Right forelimb (tissue), 1 donor: ENCODE data around the gene THSD4.

Experiments
- DNase-seq: peaks from one replicate; pipeline ENCODE4 v3.0.0-alpha.2; 2018

The THSD4 gene

DNA sequence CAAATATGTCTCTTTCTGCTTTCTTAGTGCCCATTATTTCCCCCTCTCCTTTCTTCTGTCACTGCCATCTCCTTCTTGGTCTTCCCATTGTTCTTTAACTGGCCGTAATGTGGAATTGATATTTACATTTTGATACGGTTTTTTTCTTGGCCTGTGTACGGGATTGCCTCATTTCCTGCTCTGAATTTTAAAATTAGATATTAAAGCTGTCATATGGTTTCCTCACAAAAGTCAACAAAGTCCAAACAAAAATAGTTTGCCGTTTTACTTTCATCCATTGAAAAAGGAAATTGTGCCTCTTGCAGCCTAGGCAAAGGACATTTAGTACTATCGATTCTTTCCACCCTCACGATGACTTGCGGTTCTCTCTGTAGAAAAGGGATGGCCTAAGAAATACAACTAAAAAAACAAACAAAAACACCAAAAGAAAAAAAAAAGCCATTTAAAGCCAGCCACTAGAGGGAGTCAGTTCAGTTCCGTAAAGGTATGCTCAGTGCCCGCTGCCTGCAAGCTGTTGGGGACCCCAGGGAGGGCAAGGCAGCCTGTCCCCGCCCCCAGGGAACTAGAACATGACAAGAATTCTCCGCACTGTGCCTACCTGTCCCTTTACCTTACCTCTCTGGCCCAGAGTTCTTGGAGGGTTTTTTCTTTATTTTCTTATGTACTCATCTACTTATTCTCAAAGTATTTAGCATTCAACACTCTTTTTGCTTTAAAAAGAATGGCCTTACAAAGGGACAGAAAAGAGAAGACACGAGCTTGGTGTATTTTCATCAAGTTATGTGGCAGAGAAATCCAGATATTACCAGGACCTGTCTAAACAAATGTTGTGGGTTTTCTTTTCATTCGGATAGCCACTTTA is 665.1 kb downstream of the THSD4 start:
- no peak for DNase-seq

DNA sequence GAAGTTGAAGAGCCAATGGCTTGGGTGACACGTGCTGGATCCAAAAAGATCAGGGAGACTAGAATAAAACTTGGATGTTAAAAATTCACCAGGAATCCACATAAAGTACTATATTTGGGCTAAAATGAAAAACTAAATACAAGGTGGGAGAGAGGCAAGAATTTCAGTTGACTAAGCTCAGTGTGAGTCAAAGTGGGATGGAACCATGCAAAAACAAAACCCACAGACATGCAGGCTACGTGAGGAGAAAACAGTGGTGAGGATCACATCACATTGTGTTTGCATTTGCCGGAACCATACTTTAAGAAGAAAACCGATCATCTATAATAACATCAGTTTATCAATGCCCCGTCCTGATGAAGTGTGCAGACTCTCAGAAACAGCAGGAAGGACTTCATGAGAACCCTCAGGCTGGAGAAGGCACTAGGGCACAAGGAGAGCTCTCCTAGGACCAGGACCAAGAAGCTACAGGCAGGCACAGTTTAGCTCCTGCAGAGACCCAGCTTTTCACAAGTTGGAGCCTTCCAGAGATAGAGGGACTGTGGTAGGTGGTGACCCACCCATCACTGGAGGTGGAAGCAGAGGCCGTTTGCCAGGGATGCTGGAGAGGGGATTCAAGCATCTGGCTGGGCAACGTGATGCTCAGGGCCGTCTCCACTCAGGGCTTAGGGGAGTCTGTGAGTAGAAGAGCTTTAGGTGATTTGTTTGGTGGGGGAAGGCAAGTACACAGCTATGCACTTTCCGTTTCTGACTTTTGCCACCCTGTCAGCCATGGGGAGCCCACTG is 666.1 kb downstream of the THSD4 start:
- no peak for DNase-seq

GRCh38 chr15:71781965-71782265 is 666.6 kb downstream of the THSD4 start:
- DNase-seq: no peak

DNA sequence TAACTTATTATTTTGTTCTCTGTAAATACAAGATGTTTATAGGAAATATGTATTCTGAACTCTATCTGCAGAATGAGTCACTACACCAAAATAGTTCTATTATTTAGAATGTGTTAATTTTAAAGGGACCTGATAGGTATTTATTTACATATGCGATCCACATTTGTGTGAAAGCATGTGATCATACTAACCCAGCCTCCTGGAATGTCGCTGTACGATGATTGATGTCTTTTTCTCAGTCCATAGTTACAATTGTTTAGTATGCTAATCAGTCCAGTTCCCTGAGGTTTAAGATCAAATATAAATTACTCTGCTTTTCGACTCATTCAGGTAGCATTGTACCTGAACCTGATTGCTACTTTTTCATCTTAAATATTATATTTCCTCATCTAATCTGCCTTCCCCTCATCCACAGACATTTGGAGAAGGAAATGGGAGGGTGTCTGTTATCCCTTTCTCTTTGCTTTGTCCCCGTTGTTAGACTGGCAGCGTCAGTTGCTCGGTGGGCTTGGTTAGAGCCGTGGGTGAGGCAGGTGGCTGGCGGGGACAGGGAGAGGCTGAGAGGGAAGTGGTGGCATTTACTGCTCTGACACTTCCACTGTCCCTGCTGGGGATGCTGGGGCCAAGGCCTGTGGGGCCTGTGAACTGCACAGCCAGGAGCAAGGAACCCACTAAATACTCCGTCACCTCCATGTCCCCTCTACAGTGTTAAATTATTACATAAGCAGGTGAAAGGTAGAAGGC is 667.3 kb downstream of the THSD4 start:
- DNase-seq: no peak

DNA sequence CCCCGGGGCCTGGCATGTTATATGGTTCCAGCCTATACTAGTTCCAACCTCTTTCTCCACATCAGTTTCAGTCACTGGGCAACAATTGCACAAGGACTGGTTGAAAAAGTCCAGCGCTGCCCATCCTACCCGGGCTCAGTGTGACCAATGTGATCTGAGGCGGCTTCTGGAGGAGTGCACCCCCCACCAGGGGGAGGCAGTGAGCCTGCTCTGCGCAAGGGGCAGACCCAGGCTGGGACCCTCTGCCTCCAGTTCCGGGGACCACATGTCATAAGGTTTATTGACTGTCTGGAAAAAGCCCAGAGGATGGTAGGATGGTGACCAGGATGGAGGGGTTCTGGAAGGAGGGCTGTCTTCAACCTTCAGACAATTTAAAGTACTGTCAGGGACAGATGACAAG is 669.4 kb downstream of the THSD4 start:
- no peak for DNase-seq

- no peak for DNase-seq
Observed at GRCh38 chr15:71785996-71786395, 670.7 kb downstream of the THSD4 start.

GRCh38 chr15:71786673-71787072 is 671.4 kb downstream of the THSD4 start:
- no peak for DNase-seq

GRCh38 chr15:71788646-71789579 is 673.6 kb downstream of the THSD4 start:
- DNase-seq: no peak

GRCh38 chr15:71789616-71790015 is 674.3 kb downstream of the THSD4 start:
- no peak for DNase-seq

DNA sequence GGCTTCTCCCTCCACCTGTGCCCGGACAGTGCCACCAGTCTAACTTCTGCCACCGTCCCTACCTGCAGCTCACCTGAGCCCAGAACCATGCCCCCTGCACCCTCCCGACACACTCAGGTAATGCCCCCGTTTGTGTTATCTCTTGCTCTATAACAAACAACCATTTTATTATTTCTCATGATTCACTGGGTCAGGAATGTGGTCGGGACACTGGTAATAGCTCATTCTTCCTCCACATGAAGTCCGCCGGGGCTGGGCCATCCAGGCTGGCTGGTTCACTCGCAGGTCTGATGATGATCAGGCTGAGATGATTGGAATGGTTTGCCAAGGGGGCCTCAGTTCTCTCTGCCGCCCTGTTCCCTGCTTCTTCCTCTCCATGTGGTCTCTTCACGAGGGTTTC is 674.8 kb downstream of the THSD4 start:
- DNase-seq: no peak

- DNase-seq: no peak
Observed at GRCh38 chr15:71791975-71792374, 676.7 kb downstream of the THSD4 start.

DNA sequence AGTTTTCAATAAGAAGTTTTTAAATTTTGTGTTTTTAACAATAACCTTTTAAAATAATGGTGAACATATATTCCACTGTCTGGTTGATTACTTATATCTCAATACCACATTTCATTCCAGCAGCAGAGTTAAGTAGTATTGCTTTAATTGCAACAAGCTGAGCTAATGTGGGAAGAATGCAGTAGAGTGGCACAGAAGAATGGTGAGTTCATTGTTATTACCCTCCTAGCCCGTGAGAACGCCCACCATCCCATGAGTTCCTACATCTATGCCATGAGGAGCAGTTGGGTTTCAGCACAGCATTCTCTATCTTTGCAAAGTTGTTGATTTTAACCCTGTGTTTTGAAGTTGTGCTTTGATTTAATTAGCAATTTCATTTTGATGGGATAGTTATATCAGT is 677.2 kb downstream of the THSD4 start:
- DNase-seq: no peak

DNA sequence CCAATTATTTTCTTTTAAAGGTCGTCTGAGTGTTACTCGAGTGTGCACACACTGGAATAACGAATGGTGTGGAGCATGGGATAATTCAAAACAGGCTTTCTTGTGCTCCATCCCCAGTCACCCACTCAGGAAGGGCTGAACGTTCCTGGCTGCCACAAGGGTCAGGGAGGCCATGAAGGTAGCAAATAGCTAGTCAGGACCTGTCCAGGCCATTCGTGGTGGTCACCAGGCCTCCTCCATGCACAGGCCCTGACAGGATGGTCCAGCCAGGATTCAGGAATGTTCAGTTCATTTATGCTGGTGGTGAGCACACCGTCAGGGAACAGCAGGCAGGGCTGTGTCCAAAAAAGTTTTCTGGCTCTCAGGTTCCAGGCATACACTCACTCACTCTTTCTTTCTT is 683.4 kb downstream of the THSD4 start:
- no peak for DNase-seq

DNA sequence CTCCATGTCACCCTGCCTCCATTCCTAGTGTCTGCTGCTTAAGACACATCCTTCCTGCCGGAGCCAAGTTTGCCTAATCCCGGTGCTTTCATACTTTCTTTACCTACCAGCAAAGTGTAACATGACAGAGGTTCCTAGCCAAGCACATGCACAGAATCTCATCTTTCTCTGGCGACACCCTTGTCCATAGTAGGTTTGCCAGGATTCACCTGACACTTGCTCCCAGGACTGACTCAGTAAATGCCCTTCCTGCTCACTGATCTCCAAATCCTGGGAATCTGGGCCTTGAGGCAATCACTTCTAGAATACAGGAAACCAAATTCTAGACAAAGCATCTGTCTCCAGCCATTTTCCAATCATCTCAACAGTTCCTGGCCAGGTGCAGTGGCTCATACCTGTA is 684.9 kb downstream of the THSD4 start:
- no peak for DNase-seq

DNA sequence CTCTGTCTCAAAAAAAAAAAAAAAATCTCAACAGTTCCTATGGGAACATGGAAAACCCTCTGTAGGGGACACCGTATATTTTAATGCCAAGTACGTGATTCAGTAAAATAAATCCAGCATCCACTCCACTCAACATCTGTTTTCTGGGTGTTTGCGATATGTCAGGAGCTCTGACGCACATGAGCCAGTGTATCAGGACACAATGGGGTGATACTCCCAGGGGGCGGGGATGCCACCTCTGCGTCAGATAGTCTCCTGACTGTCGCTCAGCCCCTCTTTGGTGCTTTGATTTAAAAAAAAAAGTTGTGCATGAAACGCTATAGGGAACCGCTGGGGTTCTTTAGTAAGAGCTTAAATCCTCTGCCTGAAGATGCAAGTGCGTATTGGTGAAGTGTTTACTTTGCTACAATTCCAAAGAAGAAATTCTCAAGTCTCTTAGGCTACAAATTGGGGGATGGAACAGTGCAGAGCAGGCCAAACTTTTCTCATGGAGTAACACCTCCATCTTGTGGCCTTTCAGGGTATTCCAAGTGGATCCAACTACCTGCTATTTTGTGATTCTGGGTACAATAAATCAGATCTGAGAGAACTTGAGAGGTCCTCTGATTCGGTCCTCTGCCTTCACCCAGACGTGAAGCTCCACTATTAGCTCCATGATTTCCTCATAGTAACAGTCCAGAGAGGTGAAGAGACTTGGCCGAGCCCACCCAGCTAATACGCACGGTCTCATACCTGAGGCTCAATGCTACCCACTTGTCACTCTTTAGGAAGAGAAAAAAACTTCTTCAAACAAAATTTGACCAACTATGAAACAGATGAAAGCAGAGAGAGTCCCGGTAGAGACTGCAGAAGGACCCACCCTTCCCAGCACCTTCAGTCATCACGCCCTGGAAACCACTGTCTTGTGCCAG is 685.8 kb downstream of the THSD4 start:
- peak; percentile 81 for DNase-seq

GRCh38 chr15:71801935-71802655 is 686.8 kb downstream of the THSD4 start:
- DNase-seq: no peak

DNA sequence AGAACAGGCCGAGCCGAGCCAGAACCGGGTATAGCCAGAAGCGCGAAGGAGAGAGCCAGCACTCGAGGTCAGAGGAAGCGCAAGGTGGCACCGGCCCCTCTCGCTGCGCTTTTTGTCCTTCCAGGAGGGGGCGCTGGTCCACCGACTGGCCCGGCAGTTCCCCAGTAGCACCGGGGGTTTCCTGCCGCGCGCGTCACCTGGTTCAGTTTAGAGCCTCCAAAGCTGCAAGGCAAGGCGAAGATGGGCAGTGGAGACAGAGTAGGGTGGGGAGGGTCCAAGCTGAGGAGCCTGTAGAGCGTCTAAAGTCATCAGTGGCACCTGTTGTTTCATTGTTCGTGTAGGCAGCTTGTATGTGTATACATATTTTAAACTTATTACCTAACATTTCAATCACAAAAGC is 687.5 kb downstream of the THSD4 start:
- no peak for DNase-seq

- DNase-seq: no peak
Observed at GRCh38 chr15:71804226-71804625, 689.0 kb downstream of the THSD4 start.

DNA sequence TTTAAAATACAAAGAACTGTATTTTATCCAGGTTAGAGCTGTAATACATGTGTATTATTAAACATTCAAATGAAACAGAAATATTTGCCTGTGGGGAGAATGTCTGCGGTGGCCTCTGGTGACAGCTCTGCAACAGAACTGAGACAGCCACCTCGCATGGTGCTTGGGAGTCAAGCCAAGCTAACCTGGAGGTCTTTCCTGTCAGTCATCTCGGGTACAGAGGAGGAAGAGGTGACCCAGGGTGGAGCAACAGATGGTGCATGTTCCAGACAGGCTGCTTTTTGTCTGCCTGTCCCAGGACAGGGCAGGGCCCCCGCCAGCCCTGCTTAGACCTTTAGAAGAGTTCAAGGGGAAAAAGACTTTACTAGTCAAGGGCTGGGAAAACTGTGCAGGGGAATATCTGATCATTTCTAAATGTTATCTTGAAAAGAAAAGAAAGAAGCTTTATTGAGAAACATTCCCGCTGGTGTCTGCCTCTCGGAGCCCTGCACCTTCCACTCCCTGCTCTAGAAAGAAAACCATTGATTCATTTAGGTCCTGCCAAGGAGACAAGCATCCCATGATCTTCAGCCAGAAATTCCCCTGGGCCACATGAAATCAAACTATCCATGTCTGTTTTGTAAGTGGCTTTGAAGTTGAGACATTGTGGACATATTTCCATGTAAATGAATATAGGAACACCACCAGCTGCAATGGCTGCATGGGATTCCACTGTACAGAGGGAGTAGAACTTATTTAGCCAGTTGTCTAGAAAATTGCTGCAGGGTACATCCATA is 689.6 kb downstream of the THSD4 start:
- DNase-seq: no peak

- no peak for DNase-seq
Observed at GRCh38 chr15:71806452-71806931, 691.2 kb downstream of the THSD4 start.
